Stimulated activated naive B cell treated with anti-CD40 and anti-IgM and Interleukin-4, amounts not matched to agents 10 μg/mL and 1 μg/mL and 100 μg/mL, for 72 hours (primary cell): Measurements from ENCODE around the gene CDC5L.
"Not testable (repeated sequence)": the region's sequence is repeated elsewhere in the genome, so short reads cannot be mapped to it uniquely, and the experiment has no call there.

Experiments
- ATAC-seq, 2 donors: fragments of 150-1000 bp; cut with Tn5 transposase; replicated peaks; 2 replicates each; pipeline ENCODE4 v1.10.0; 2021; ENCODE audit warnings: moderate library complexity in 1 of 2
- DNase-seq: peaks from one replicate; pipeline ENCODE4 v3.0.0; 2021
- H3K27ac Mint-ChIP-seq: one replicate; pipeline ENCODE4 v1.8.0; 2022; ENCODE audit warnings: mild to moderate bottlenecking, mixed read lengths
- H3K27me3 Mint-ChIP-seq, 2 donors: one replicate each; pipeline ENCODE4 v1.8.0; 2022; ENCODE audit warnings: mixed read lengths in 2 of 2
- H3K36me3 Mint-ChIP-seq, 2 donors: one replicate each; pipeline ENCODE4 v1.8.0; 2022; ENCODE audit warnings: mixed read lengths in 2 of 2, mild to moderate bottlenecking in 1 of 2
- H3K4me1 Mint-ChIP-seq, 2 donors: one replicate each; pipeline ENCODE4 v1.8.0; 2022; ENCODE audit warnings: mixed read lengths in 2 of 2, mild to moderate bottlenecking in 1 of 2
- H3K4me3 Mint-ChIP-seq, 2 donors: one replicate each; pipeline ENCODE4 v1.8.0; 2022; ENCODE audit warnings: mild to moderate bottlenecking in 2 of 2, mixed read lengths in 2 of 2, moderate library complexity in 1 of 2
- H3K9me3 Mint-ChIP-seq, 2 donors: one replicate each; pipeline ENCODE4 v1.8.0; 2022; ENCODE audit warnings: mixed read lengths in 2 of 2, mild to moderate bottlenecking in 1 of 2

The CDC5L gene

GRCh38 chr6:44441091-44441855 lies 53.8 kb downstream of the CDC5L start:
- ATAC-seq (no peak), DNase-seq (no peak)
- peaks cover 65 to 75% of the 10 kb centered on the region in 2 donors for H3K36me3 Mint-ChIP-seq
- peaks cover 11 to 16% of the 10 kb centered on the region in 2 donors for H3K9me3 Mint-ChIP-seq
- H3K27me3 Mint-ChIP-seq = no peaks in the 10 kb centered on the region
- peaks cover 0 to 4% of the 10 kb centered on the region in 2 donors for H3K4me1 Mint-ChIP-seq
- no peak overlapping the region for H3K4me3 Mint-ChIP-seq
- H3K27ac Mint-ChIP-seq = no peak overlapping the region

DNA sequence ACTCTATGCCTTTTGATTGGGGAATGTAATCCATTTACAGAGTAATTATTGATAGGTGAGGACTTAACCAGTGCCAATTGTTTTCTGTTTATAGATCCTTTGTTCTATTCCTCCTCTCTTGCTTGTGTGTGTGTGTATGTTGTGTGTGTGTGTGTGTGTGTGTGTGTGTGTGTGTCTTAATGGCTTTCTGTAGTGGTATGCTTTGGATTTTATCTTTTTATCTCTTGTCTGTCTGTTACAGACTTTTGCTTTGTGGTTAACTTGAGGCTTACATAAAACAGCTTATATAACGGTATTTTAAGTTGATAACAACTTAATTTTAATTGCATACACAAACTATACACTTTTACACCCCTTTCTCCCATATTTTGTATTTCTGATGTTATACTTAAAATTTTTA lies 54.7 kb downstream of the CDC5L start:
- Mint-ChIP-seq H3K4me3 (no peak overlapping the region), H3K36me3 (peaks cover 63 to 69% of the 10 kb centered on the region in 2 donors), H3K27me3 (no peaks in the 10 kb centered on the region), H3K4me1 (peaks cover 0 to 4% of the 10 kb centered on the region in 2 donors), H3K9me3 (peaks cover 11 to 16% of the 10 kb centered on the region in 2 donors), H3K27ac (no peak overlapping the region)
- no peak for ATAC-seq
- no peak for DNase-seq

- ATAC-seq (no peak), DNase-seq (no peak)
- no peaks in the 10 kb centered on the region for H3K27me3 Mint-ChIP-seq
- H3K4me1 Mint-ChIP-seq = peaks cover 0 to 4% of the 10 kb centered on the region in 2 donors
- H3K9me3 Mint-ChIP-seq = peaks cover 11 to 16% of the 10 kb centered on the region in 2 donors
- H3K4me3 Mint-ChIP-seq = no peak overlapping the region
- H3K27ac Mint-ChIP-seq = peak overlapping the region; percentile 33
- peaks cover 64 to 73% of the 10 kb centered on the region in 2 donors for H3K36me3 Mint-ChIP-seq
Observed at GRCh38 chr6:44442833-44443444, 55.4 kb downstream of the CDC5L start.

- peaks cover 11 to 16% of the 10 kb centered on the region in 2 donors for H3K9me3 Mint-ChIP-seq
- ATAC-seq (no peak), DNase-seq (no peak)
- peaks cover 0 to 4% of the 10 kb centered on the region in 2 donors for H3K4me1 Mint-ChIP-seq
- H3K36me3 Mint-ChIP-seq = peaks cover 53 to 63% of the 10 kb centered on the region in 2 donors
- no peak overlapping the region for H3K27ac Mint-ChIP-seq
- no peaks in the 10 kb centered on the region for H3K27me3 Mint-ChIP-seq
- no peak overlapping the region for H3K4me3 Mint-ChIP-seq
Observed at GRCh38 chr6:44444853-44445252, 57.3 kb downstream of the CDC5L start.

DNA sequence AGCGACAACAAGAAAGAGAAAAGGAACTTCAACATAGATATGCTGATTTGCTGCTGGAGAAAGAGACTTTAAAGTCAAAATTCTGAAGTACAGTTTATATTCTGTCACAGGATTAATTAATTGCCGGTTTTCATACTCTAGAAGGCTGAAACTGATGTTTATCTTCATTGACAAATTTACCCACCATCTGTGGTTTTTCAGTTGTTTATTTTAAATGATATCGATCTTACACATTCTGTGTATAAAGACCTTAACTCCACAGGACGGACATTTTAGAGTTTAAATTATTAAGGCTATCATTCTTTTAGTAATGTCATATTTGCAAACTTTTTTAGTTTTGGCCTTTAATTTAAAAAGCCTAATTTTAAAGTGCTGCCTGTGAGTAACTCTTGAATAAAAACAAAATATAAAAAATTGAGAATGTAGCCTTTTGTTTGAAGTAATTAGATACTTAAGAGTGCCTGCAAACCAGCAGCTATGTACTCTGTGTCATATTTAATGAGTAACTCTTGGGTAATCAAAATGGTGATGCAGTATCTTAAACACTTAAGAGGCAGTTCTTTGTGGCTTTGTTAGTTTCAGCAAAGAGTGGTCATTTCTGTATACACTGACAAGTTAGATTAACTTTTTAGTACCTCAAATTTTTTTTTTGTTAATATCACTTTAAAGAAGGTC lies 59.3 kb downstream of the CDC5L start:
- Mint-ChIP-seq H3K27ac (no peak overlapping the region), H3K27me3 (no peaks in the 10 kb centered on the region), H3K4me3 (no peak overlapping the region), H3K4me1 (peaks cover 0 to 4% of the 10 kb centered on the region in 2 donors), H3K36me3 (peaks cover 42 to 52% of the 10 kb centered on the region in 2 donors), H3K9me3 (peaks cover 8 to 10% of the 10 kb centered on the region in 2 donors)
- no peak for ATAC-seq
- DNase-seq = no peak

DNA sequence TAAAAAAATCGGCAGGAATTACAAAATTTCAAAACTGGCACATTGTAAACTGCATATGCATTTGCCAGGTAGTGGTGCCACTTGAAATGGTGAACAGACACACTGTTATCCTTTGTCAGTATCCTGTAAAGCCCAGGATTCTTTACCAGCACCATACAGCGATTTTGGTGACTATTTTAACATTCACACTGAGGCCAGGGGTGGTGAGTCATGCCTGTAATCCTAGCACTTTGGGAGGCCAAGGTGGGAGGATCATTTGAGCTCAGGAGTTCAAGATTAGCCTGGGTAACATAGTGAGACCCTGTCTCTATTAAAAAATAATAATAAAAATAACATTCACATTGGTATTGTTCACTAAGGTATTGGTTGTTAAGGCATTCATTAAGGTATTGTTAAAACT lies 61.7 kb downstream of the CDC5L start:
- H3K9me3 Mint-ChIP-seq, ATAC-seq, H3K4me3 Mint-ChIP-seq, H3K27ac Mint-ChIP-seq, H3K4me1 Mint-ChIP-seq, H3K27me3 Mint-ChIP-seq, DNase-seq: not testable (repeated sequence)
- H3K36me3 Mint-ChIP-seq = peaks cover 31 to 40% of the 10 kb centered on the region in 2 donors

- Mint-ChIP-seq H3K4me1 (peaks cover 0 to 2% of the 10 kb centered on the region in 2 donors), H3K27ac (peak overlapping the region; percentile 25), H3K4me3 (no peak overlapping the region), H3K27me3 (peaks cover 0 to 4% of the 10 kb centered on the region in 2 donors), H3K9me3 (no peaks in the 10 kb centered on the region), H3K36me3 (peaks cover 19 to 27% of the 10 kb centered on the region in 2 donors)
- DNase-seq (no peak), ATAC-seq (no peak)
Observed at GRCh38 chr6:44451803-44452695, 64.5 kb downstream of the CDC5L start.

DNA sequence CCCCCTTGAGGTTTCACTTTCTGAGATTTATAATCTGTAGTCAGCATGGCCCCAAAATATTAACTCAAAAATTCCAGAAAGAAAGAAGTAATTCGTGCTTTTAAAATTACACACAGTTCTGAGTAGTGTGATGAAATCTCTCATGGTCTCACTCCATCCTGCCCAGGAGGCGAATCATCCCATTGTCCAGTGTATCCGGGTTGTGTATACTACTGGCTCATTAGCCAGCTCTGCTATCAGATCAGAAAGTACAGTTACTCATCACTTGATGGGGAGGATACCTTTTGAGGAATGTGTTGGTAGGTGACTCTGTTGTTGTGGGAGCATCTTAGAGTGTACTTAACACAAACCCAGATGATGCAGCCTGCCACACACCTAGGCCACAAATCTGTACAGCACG lies 65.2 kb downstream of the CDC5L start:
- Mint-ChIP-seq H3K27ac (no peak overlapping the region), H3K9me3 (no peaks in the 10 kb centered on the region), H3K36me3 (peaks cover 16 to 22% of the 10 kb centered on the region in 2 donors), H3K4me3 (no peak overlapping the region), H3K4me1 (peaks cover 0 to 2% of the 10 kb centered on the region in 2 donors), H3K27me3 (peaks cover 0 to 11% of the 10 kb centered on the region in 2 donors)
- DNase-seq (no peak), ATAC-seq (no peak)

DNA sequence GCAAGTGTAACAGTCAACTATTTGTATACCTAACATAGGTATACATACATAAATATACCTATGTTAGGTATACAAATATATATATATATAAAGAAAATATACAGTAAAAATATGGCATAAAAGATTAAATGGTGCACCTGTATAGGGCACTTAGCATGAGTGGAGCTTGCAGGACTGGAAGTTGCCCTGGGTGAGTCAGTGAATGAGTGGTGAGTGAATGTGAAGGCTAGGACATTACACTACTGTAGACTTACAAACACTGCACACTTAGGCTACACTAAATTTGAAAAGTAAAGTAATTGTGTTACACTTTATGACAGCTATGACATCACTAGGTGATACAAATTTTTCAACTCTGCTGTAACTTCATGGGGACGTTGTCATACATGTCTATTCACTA lies 65.6 kb downstream of the CDC5L start:
- ATAC-seq (no peak), DNase-seq (no peak)
- Mint-ChIP-seq H3K36me3 (peaks cover 16 to 18% of the 10 kb centered on the region in 2 donors), H3K27ac (no peak overlapping the region), H3K27me3 (peaks cover 3 to 15% of the 10 kb centered on the region in 2 donors), H3K9me3 (no peaks in the 10 kb centered on the region), H3K4me3 (no peak overlapping the region), H3K4me1 (peaks cover 0 to 2% of the 10 kb centered on the region in 2 donors)

- Mint-ChIP-seq H3K9me3 (no peaks in the 10 kb centered on the region), H3K27ac (no peak overlapping the region), H3K4me3 (no peak overlapping the region), H3K4me1 (peaks cover 0 to 2% of the 10 kb centered on the region in 2 donors), H3K27me3 (peaks cover 10 to 16% of the 10 kb centered on the region in 2 donors), H3K36me3 (peaks cover 14 to 15% of the 10 kb centered on the region in 2 donors)
- ATAC-seq (no peak), DNase-seq (no peak)
Observed at GRCh38 chr6:44454198-44454597, 66.7 kb downstream of the CDC5L start.

DNA sequence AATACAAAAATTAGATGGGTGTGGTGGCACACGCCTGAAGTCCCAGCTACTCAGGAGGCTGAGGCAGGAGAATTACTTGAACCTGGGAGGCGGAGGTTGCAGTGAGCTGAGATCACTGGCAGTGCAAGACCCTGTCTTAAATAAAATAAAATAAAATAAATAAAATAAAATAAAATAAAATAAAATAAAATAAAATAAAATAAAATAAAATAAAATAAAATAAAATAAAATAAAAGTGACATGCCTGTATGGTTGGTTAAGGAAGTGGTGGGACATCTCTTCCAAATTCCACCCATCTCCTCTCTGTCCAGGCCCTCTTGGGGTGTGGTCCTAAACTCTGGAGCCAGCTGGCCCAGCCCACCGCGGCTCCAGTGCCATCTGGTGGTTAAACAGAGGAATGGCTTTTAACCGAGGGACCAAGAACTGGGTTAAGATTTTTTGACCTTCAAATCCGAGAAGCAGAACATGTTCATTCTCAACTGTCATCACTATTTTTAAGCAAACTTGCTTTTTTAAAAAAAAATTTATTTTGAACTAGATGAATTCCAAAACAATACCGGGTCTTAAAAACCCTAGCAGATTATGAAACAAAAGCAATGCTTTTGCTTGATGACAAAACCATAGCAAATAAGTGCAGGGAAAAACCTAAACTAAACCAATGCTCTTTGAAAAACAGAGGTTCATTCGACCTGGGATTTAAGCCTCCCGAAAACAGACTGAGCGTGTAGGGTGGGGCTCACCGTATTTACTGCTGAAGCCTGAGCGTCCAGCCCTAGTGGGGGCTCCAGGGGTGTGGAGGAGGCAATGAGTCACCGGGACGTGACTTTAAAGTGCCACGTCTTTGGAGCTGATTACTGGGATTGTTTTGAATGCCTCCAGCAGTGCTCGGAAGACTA lies 68.8 kb downstream of the CDC5L start:
- H3K4me1 Mint-ChIP-seq = peaks cover 0 to 2% of the 10 kb centered on the region in 2 donors
- no peak overlapping the region for H3K4me3 Mint-ChIP-seq
- ATAC-seq (peak; percentile 77 to 78), DNase-seq (no peak)
- H3K27me3 Mint-ChIP-seq = peaks cover 10 to 16% of the 10 kb centered on the region in 2 donors
- peaks cover 14 to 15% of the 10 kb centered on the region in 2 donors for H3K36me3 Mint-ChIP-seq
- no peak overlapping the region for H3K27ac Mint-ChIP-seq
- H3K9me3 Mint-ChIP-seq = no peaks in the 10 kb centered on the region

DNA sequence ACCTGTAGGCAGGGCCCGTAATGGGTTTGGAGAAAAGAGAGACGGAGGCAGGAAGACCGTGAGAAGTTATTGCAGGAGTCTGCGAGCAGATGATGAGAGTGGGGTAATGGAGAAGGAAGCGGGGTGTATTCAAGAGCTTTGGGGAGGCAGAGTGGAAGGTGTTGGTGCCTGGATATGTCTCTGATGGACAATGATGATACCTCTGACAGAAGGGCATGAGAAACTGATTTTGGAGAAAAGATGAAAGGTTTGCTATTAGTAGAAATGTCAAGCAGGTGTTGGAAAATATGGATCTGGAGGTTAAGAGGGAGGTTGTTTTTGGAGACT lies 69.4 kb downstream of the CDC5L start:
- DNase-seq (no peak), ATAC-seq (no peak)
- H3K36me3 Mint-ChIP-seq = peaks cover 9 to 10% of the 10 kb centered on the region in 2 donors
- H3K9me3 Mint-ChIP-seq = no peaks in the 10 kb centered on the region
- no peak overlapping the region for H3K27ac Mint-ChIP-seq
- H3K4me3 Mint-ChIP-seq = no peak overlapping the region
- H3K27me3 Mint-ChIP-seq = peaks cover 10 to 16% of the 10 kb centered on the region in 2 donors
- peaks cover 0 to 2% of the 10 kb centered on the region in 2 donors for H3K4me1 Mint-ChIP-seq

DNA sequence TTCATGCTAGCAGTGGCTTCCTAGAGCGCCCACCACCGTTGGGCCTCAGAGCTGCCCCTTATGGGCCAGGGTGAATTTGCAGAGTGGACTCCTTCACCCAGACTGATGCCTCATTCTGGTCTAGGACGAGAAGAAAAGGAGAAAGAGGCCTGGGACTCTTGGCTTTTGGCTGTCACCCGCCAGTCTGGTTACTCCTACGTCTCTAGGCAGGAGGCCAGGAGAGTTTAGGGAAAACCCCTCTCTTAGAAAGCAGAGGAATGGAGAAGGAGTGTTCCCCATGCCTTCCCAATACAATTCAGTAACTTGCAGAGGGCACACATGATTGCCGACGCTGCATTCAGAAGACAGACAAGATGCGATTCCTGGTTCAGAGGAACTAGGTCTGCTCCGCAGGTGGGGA lies 70.1 kb downstream of the CDC5L start:
- no peak overlapping the region for H3K4me3 Mint-ChIP-seq
- H3K27me3 Mint-ChIP-seq = peaks cover 10 to 16% of the 10 kb centered on the region in 2 donors
- DNase-seq (no peak), ATAC-seq (no peak)
- H3K9me3 Mint-ChIP-seq = no peaks in the 10 kb centered on the region
- peaks cover 0 to 2% of the 10 kb centered on the region in 2 donors for H3K4me1 Mint-ChIP-seq
- H3K27ac Mint-ChIP-seq = no peak overlapping the region
- peaks cover 6 to 8% of the 10 kb centered on the region in 2 donors for H3K36me3 Mint-ChIP-seq
